Left kidney (tissue), 2 donors: ENCODE results near the gene ZFP57. TPM values are rescaled to one million over a fixed set of nuclear protein-coding genes. Genes with fewer than 3 reads are reported as not detected.

Source experiments
- DNase-seq: peaks from one replicate; pipeline ENCODE4 v3.0.0-alpha.2; 2013
- polyA plus RNA-seq: library from polyadenylated mRNA; unstranded; fragments of 120-200 nt; gene quantifications from one replicate; pipeline ENCODE4 v1.2.1, GENCODE V29; 2013; ENCODE audit not compliant: insufficient read length

ZFP57 gene
- polyA plus RNA-seq, 1 donor = 0.33 TPM

DNA sequence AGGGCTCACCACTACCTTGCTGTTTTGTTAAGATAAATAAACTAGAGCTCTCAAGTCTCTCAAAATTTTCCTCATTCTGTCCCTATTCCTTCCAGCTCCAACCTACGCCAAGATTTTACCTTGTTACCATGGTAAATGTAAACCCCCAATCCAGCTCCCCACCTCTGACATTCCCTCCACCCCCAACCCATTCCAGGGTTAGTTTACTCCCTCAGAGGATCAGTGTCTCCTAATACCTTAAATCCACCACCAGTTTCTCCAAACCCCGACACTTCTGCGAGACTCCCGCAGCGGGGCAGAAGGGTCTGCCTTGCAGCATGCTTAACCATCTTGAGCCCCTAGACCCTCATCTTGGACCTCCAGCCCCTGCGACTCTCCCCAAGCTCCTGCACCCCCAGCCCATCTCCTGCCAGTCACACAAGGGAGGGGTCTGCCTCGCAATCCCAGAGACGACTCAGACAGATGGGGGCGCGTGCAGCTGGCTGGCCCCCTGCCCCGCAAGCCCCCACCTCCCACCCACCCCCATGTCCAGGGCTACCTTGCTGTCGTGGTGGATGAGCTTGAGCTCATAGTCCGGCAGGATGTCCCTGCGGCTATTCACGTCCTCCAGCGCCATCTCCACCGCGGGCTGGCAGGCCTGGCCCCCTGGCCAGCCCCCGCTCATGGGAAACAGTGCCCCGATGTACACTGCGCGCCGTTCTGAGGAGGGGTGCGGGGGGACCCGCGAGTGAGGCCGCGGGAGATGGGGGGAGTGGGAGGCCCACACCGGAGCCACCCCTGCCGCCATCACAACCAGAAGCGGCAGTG, 53.8 kb downstream of the ZFP57 start:
- no peak for DNase-seq

DNA sequence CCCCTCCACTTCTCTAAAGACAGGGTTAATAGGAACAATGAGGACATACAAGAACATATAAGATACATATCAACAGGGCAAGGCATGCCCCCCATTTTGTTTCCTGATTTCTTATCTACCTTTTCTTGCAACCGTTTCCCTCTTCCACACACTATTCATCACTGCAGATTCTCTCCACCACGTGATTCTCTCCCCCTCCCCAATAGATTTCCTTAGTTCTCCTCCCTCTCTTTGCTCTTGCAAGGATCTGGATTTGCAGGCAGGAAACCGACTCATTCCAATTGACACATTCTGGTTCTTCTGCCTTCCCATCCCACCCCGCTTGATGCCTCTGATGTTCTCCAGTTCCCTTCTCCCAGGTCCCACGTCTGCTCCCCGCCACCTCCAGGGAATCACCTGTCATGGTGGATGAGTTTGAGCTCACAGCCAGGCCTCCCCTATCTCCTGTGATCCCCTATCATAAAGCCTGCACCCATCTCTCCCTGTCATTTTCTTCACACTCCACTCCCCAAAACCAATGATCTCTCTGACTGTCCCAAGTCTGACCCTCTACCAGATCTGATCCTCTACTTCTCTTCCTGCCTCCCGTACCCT, 55.5 kb downstream of the ZFP57 start:
- no peak for DNase-seq

DNA sequence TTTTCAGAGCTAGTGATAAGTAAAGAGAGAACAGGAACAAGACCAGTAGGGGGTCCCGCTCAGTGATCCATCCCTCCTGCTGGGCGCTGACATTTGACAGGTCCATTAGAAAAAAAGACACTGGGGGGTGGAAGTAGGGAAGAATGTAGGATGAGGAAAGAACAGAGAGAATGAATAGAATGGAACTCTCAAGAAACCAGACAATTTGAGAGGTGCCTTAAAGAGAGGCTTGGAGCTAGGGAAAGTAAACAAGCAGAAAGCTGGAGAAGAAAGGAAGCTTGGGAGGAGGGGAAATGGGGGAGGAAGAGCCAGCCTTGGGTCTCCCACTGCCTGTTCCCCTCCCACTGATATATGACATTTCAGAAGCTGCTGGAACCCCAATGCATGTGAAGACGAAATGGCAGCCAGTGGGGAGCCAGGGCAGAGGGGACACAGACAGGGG, 56.4 kb downstream of the ZFP57 start:
- no peak for DNase-seq

Other genes starting within 250 kb of the ZFP57 start
- gene OR10C1, start 241.8 kb downstream of the ZFP57 start, polyA plus RNA-seq = not detected
- gene OR11A1, start 224.1 kb downstream of the ZFP57 start, polyA plus RNA-seq = not detected
- gene OR2H1, start 224.0 kb downstream of the ZFP57 start, polyA plus RNA-seq = not detected
- gene MAS1L, start 193.2 kb downstream of the ZFP57 start, polyA plus RNA-seq = not detected
- gene UBD, start 121.4 kb downstream of the ZFP57 start, polyA plus RNA-seq = 2.3 TPM
- gene OR2H2, start 96.0 kb downstream of the ZFP57 start, polyA plus RNA-seq = 0.20 TPM
- 99.7 TPM for gene GABBR1, start 48.0 kb downstream of the ZFP57 start, polyA plus RNA-seq
- gene MOG, start 24.1 kb downstream of the ZFP57 start, polyA plus RNA-seq = not detected
- gene HLA-F, start 42.3 kb upstream of the ZFP57 start, polyA plus RNA-seq = 5.0 TPM
- gene HLA-G, start 146.7 kb upstream of the ZFP57 start, polyA plus RNA-seq = 6.9 TPM